Vagina (tissue), 2 donors: ENCODE data around the gene ZBTB40. TPM values are rescaled to one million over a fixed set of nuclear protein-coding genes. Genes with fewer than 3 reads are reported as not detected.

Experiments used
- DNase-seq, 2 donors: peaks; one replicate each; pipeline ENCODE4 v3.0.0-alpha.2; 2017; ENCODE audit errors: extremely low spot score in 2 of 2
- H3K27ac ChIP-seq: fragments of 200-600 bp; sonication (generic); one replicate; pipeline ENCODE4 v1.5.1; 2019
- H3K27me3 ChIP-seq: fragments of 200-600 bp; sonication (generic); one replicate; pipeline ENCODE4 v1.5.1; 2019
- H3K36me3 ChIP-seq, 2 donors: fragments of 200-600 bp; sonication (generic); one replicate each; pipeline ENCODE4 v1.5.1; 2017 to 2019
- H3K4me1 ChIP-seq: fragments of 200-600 bp; sonication (generic); one replicate; pipeline ENCODE4 v1.5.1; 2019
- H3K4me3 ChIP-seq, 2 donors: fragments of 200-600 bp; sonication (generic); 1 replicate in 1 of 2; 2 replicates in 1 of 2; pipeline ENCODE4 v1.5.1; 2016 to 2019
- H3K9me3 ChIP-seq: fragments of 200-600 bp; sonication (generic); one replicate; pipeline ENCODE4 v1.5.1; 2019
- POLR2A ChIP-seq, 2 donors: fragments of 450-650 bp; IDR thresholded peaks; one replicate each; pipeline ENCODE4 v1.6.1; 2017; ENCODE audit warnings: antibody characterized with exemption in 2 of 2, mild to moderate bottlenecking in 2 of 2, moderate library complexity in 2 of 2
- POLR2AphosphoS5 ChIP-seq, 2 donors: sonication (generic); formaldehyde crosslinking; IDR thresholded peaks; one replicate each; pipeline ENCODE4 v1.9.0; 2017; ENCODE audit warnings: antibody characterized with exemption in 2 of 2, mild to moderate bottlenecking in 2 of 2, low read depth in 1 of 2; ENCODE audit not compliant: insufficient read depth in 1 of 2
- intact Hi-C: fragments of 100-400 bp; cut with DNase I; formaldehyde crosslinking; loops from one replicate; pipeline ENCODE4 v1.15.1; 2023
- total RNA-seq: library from RNA; depleted of rRNA; stranded (reverse); fragments of >200 nt; gene quantifications from one replicate; pipeline ENCODE4 v1.2.3, GENCODE V29; 2016
- TF ChIP-seq, protein P1 (sequence below), 3 experiments: fragments of 450-650 bp in 2 of 3; fragments of 200-600 bp in 1 of 3; sonication (generic) in 1 of 3; IDR thresholded peaks; one replicate each; pipeline ENCODE4 v1.5.1; 2017 to 2019; ENCODE audit warnings: antibody characterized with exemption in 3 of 3, mild to moderate bottlenecking in 2 of 3, moderate library complexity in 2 of 3

Gene ZBTB40
- total RNA-seq, 1 donor from 2014 or later, result 14.7 TPM

DNA sequence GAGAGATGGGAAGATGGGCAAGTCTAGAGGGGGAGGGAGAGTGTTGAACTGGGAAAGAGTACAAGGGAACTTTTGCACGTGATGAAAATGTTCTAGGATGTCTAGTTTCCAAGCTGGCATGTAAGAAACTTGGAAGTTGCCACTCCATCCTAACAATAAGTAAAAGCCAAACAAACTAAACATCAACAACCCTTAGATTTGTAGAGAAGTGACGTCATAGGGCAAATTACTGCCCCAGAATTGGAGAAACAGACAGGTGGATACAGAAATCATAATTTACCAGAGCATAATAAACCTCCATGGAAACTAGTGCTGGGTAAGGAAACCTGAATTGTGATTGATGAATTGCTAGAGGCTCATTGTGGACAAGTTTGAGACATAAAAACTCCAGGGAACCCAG, 14.7 kb upstream of the ZBTB40 start:
- Histone ChIP-seq H3K27ac (no peak overlapping the region), H3K4me1 (no peaks in the 10 kb centered on the region), H3K4me3 (no peak overlapping the region), H3K27me3 (no peaks in the 10 kb centered on the region), H3K9me3 (no peaks in the 10 kb centered on the region), H3K36me3 (no peaks in the 10 kb centered on the region)
- intact Hi-C loops, result no loop called here
- TF ChIP-seq, protein P1, sequence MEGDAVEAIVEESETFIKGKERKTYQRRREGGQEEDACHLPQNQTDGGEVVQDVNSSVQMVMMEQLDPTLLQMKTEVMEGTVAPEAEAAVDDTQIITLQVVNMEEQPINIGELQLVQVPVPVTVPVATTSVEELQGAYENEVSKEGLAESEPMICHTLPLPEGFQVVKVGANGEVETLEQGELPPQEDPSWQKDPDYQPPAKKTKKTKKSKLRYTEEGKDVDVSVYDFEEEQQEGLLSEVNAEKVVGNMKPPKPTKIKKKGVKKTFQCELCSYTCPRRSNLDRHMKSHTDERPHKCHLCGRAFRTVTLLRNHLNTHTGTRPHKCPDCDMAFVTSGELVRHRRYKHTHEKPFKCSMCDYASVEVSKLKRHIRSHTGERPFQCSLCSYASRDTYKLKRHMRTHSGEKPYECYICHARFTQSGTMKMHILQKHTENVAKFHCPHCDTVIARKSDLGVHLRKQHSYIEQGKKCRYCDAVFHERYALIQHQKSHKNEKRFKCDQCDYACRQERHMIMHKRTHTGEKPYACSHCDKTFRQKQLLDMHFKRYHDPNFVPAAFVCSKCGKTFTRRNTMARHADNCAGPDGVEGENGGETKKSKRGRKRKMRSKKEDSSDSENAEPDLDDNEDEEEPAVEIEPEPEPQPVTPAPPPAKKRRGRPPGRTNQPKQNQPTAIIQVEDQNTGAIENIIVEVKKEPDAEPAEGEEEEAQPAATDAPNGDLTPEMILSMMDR (IDR thresholded peaks at IDR 0.05), result no peak
- no peak for TF ChIP-seq POLR2A (IDR thresholded peaks at IDR 0.05)
- no peak for TF ChIP-seq POLR2AphosphoS5 (IDR thresholded peaks at IDR 0.05; ENCODE audit: insufficient read depth in 1 of 2, low read depth in 1 of 2)
- DNase-seq, result no peak

DNA sequence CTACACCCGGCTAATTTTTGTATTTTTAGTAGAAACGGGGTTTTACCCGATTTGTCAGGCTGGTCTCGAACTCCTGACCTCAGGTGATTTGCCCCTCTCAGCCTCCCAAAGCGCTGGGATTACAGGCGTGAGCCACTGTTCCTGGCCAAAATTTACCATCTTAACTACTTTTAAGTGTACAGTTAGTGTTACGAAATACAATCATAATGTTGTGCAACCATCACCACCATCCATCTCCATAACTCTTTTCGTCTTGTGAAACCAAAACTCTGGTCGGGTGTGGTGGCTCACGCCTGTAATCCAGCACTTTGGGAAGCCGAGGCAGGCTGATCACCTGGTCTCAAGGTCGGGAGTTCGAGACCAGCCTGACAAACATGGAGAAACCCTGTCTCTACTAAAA, 14.1 kb upstream of the ZBTB40 start:
- Histone ChIP-seq H3K27ac (no peak overlapping the region), H3K27me3 (no peaks in the 10 kb centered on the region), H3K4me1 (no peaks in the 10 kb centered on the region), H3K36me3 (no peaks in the 10 kb centered on the region), H3K9me3 (no peaks in the 10 kb centered on the region), H3K4me3 (no peak overlapping the region)
- TF ChIP-seq POLR2AphosphoS5 (IDR thresholded peaks at IDR 0.05; ENCODE audit: insufficient read depth in 1 of 2, low read depth in 1 of 2) (no peak), POLR2A (IDR thresholded peaks at IDR 0.05) (no peak)
- TF ChIP-seq, protein P1 (IDR thresholded peaks at IDR 0.05), result no peak
- intact Hi-C loops, result no loop called here
- no peak for DNase-seq

DNA sequence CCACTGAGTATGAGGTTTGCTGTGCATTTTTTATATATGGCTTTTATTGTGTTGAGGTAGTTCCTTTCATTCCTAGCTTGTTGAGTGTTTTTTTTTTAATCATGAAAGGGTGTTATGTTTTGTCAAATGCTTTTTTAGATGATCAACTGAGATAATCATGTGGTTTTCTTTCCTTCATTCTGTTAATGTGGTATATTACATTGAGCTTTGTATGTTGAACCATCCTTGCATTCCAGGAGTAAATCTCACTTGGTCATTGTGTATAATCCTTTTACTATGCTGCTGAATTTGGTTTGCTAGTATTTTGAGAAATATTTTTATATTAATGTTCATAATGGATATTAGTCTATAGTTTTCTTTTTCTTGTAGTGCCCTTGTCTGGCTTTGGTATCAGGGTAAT, 11.1 kb upstream of the ZBTB40 start:
- H3K4me1 ChIP-seq, result no peaks in the 10 kb centered on the region
- intact Hi-C loops, result no loop called here
- no peak for DNase-seq
- no peak overlapping the region for H3K27ac ChIP-seq
- no peaks in the 10 kb centered on the region for H3K36me3 ChIP-seq
- TF ChIP-seq, protein P1 (IDR thresholded peaks at IDR 0.05), result no peak
- TF ChIP-seq POLR2A (IDR thresholded peaks at IDR 0.05) (no peak), POLR2AphosphoS5 (IDR thresholded peaks at IDR 0.05; ENCODE audit: insufficient read depth in 1 of 2, low read depth in 1 of 2) (no peak)
- no peaks in the 10 kb centered on the region for H3K27me3 ChIP-seq
- no peaks in the 10 kb centered on the region for H3K9me3 ChIP-seq
- no peak overlapping the region for H3K4me3 ChIP-seq

DNA sequence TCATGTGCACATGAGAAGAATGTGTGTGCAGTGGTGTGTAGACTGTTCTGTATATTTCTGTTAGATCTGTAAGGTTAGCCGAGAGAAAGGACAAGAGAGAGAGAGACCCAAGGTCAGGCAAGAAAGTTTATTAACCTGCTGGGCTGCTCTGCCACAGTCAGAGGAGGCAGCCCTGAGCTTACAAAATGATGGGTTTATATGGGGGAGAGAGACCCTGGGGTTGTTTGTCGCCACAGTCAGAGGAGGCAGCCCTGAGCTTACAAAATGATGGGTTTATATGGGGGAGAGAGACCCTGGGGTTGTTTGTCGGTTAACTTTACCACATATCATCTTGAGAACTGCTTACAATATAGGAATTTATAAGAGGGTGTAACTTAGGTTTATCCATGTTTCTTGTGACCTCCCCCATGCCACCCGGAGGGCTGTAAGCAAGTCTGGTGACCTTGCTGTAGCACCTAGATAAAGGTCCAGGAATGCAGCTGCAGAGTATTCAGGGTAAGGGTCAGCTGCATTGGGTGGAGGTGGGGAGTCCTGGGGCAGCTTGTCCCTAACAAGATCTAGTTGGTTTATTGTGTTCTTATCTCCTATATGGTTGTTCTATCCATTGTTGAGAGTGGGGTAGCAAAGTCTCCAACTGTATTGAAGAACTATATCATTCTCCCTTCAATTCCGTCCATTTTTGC, 9.3 kb upstream of the ZBTB40 start:
- intact Hi-C loops, result no loop called here
- TF ChIP-seq, protein P1 (IDR thresholded peaks at IDR 0.05), result no peak
- TF ChIP-seq POLR2A (IDR thresholded peaks at IDR 0.05) (no peak), POLR2AphosphoS5 (IDR thresholded peaks at IDR 0.05; ENCODE audit: insufficient read depth in 1 of 2, low read depth in 1 of 2) (no peak)
- Histone ChIP-seq H3K36me3 (no peaks in the 10 kb centered on the region), H3K27me3 (no peaks in the 10 kb centered on the region), H3K9me3 (no peaks in the 10 kb centered on the region), H3K27ac (no peak overlapping the region), H3K4me3 (no peak overlapping the region), H3K4me1 (no peaks in the 10 kb centered on the region)
- no peak for DNase-seq

DNA sequence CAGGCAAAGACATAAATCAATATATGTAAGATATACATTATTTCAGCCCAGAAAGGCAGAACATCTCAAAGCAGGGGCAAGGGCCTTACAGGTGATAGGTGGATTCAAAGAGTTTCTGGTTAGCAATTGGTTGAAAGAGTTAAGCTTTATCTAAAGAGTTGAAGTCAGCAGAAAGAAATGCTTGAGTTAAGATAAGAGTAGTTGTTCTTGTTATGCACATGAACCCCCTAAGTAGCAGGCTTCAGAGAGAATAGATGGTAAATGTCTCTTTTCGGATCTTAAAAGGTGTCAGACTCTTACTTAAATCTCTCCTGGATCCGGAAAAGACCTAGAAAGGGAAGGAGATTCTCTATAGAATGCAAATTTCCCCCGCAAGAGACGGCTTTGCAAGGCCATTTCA, 8.3 kb upstream of the ZBTB40 start:
- H3K9me3 ChIP-seq, result no peaks in the 10 kb centered on the region
- DNase-seq, result no peak
- intact Hi-C loops, result no loop called here
- H3K36me3 ChIP-seq, result no peaks in the 10 kb centered on the region
- no peak overlapping the region for H3K4me3 ChIP-seq
- no peaks in the 10 kb centered on the region for H3K27me3 ChIP-seq
- no peak overlapping the region for H3K27ac ChIP-seq
- TF ChIP-seq, protein P1 (IDR thresholded peaks at IDR 0.05), result no peak
- TF ChIP-seq POLR2A (IDR thresholded peaks at IDR 0.05) (no peak), POLR2AphosphoS5 (IDR thresholded peaks at IDR 0.05; ENCODE audit: insufficient read depth in 1 of 2, low read depth in 1 of 2) (no peak)
- no peaks in the 10 kb centered on the region for H3K4me1 ChIP-seq
